Germinal center (tissue), 1 donor: Measurements from ENCODE around the gene RAB42.
A peak's percentile ranks its signal among the peaks of the same experiment; 100 is the strongest.
"Not testable (repeated sequence)": the region's sequence is repeated elsewhere in the genome, so short reads cannot be mapped to it uniquely, and the experiment has no call there.

Experiments used
- DNase-seq: peaks from one replicate; pipeline ENCODE4 v3.0.0; 2012; ENCODE audit warnings: mixed read lengths, low spot score

The RAB42 gene

DNA sequence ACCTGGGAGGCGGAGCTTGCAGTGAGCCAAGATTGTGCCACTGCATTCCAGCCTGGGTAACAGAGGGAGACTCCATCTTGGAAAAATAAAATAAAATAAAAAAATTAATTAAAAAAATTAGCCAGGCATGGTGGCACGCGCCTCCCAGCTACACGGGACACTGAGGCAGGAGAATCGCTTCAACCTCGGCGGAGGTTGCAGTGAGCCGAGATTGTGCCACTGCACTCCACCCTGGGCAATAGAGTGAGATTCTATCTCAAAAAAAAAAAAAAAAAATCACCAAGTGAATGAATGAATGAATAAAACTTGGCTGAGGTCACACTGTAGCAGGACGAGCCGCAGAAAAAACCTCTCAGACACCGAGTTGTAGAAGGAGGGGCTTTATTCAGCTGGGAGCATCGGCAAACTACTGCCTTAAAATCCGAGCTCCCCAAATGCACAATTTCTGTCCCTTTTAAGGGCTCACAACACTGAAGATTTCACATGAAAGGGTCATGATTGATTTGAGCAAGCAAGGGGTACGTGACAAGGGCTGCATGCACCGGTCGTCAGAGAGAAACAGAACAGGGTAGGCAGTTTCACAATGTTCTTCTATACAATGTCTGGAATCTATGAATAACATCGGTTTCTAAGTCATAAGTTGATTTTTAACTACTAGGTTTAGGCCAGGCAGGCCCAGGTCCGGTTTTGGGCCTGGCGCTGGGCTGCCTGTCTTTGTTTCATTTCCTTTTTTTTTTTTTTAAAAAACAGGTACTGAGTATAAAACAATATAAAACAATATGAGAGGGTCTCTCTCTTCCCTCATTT lies 5.3 kb upstream of the RAB42 start:
- DNase-seq = not testable (repeated sequence)

DNA sequence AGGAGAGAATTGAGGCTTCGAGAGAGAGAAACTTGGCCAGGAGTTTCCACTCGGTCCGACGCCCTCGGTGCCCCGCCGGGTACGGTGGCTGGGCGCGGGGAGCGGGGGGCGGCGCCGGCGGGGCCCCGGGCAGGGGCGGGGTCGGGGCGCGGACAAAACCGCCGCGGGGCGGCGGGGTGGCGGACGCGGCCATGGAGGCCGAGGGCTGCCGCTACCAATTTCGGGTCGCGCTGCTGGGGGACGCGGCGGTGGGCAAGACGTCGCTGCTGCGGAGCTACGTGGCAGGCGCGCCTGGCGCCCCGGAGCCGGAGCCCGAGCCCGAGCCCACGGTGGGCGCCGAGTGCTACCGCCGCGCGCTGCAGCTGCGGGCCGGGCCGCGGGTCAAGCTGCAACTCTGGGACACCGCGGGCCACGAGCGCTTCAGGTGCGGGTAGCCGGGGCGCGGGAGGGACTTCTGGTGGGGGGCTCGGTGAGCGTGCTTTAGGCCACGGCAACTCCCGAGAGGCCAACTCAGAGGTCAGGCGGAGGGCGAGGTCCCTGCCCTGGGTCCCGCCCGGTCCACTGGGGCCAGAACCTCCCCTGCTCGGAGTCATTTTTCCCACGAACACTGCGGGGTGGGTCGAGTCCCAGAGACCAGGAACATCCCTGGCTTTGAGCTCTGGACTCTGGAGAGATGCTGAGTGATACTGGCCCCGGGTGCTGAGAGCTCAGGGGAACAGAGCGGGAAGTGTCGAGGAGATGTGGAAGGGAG lies 431 bp downstream of the RAB42 start:
- peak; percentile 59 for DNase-seq

DNA sequence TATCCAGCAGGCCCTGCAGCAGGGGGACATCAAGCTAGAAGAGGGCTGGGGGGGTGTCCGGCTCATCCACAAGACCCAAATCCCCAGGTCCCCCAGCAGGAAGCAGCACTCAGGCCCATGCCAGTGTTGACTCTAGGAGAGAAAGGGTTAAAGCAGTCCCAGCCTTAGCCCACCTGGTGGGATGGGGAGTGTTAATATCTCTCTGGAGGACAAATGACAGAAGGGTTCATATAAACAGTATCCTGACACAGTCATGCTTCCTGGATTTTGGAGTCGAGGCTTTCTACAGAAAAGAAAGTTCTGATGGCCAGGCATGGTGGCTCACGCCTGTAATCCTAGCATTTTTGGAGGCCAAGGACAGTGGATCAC lies 1.9 kb downstream of the RAB42 start:
- DNase-seq = not testable (repeated sequence)

DNA sequence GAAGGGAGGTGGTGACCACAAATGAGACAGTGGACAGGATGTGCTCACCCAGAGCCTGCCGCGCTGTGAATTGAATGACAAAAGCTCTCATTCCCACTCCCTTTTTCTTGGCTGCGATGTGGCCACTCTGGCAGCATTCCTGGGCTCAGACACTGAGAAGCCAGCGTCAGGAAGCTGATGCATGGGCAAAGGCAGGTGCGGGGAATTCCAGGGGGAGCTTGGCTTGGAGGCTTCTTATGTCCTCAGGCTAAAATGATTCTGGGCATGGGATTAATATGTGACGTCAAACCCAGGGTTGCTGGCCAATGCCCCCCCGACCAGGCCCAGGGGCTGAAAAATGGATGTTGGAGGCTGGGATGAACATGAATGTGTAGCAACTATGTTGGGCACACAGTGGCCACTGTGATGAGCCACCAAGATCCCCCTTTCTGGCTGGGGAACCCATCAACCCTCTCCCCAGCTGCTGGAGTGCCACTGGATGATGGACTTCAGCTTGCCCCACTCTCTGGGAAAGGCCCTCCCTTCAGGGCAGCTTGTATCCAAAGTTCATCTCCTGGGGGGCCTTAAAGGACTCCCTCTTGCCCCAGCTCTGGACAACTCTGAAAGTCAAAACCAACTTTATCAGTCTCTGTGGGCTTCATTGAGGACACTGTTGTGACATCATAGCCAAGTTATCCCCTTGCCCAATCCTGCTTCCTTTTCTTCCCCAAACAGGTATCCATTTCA lies 2.8 kb downstream of the RAB42 start:
- DNase-seq = not testable (repeated sequence)

DNA sequence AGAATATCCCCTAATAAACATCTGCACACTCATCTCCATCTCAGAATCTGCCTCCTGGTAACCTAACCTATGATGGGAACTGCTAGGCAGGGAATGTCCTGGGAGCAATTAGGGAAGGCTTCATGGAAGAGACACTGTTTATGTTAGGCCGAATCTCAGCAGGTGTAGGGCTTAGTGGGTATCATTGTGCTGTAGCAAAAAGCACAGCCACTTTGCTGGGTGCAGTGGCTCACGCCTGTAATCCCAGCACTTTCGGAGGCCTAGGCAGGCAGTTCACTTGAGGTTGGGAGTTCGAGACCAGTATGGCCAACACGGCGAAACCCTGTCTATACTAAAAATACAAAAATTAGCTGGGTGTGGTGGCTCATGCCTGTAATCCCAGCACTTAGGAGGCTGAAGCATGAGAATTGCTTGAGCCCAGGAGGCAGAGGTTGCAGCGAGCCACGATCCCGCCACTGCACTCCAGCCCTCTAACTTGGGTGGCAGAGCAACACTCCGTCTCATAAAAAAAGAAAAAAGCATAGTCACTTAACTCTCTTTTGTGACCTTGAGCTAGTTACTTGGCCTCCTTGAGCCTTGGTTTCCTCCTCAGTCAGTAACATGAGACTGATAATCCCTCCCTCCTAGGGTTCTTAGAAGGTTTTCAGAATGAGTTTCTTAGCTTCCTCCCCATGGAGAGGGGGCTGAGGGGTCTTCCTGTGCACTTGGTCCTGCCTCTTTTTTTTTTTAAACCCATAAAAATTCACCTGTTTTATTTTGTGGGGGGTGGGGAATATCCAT lies 3.5 kb downstream of the RAB42 start:
- no peak for DNase-seq

DNA sequence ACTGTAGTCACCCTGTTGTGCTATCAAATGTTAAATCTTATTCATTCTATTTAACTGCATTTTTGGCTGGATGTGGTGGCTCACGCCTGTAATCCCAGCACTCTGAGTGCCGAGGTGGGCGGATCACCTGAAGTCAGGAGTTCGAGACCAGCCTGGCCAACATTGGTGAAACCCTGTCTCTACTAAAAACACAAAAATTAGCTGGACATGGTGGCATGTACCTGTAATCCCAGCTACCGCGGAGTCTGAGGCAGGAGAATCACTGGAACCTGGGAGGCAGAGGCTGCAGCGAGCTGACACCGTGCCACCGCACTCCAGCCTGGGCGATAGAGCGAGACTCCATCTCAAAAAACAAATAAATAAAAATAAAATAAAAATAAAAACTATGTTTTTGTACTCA lies 4.2 kb downstream of the RAB42 start:
- DNase-seq = not testable (repeated sequence)

DNA sequence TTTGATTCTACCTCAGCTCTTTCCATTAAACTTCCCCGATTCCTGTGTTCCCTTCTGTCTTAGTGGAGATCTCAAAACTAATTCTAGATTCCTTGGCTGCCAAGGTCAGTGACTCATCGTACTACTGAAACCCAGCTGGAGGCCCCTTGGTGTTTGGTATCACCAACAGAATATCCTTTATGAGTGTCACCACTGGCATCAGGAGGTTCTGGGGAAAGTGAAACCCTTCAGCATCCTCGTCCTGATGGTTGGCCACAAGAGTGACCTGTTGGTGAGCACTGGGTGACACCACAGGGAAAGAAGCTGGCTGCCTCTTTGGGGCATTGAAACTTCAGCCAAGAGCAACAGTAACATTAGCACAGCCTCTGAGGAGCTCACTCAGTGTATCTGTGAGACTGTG lies 9.6 kb downstream of the RAB42 start:
- no peak for DNase-seq

DNA sequence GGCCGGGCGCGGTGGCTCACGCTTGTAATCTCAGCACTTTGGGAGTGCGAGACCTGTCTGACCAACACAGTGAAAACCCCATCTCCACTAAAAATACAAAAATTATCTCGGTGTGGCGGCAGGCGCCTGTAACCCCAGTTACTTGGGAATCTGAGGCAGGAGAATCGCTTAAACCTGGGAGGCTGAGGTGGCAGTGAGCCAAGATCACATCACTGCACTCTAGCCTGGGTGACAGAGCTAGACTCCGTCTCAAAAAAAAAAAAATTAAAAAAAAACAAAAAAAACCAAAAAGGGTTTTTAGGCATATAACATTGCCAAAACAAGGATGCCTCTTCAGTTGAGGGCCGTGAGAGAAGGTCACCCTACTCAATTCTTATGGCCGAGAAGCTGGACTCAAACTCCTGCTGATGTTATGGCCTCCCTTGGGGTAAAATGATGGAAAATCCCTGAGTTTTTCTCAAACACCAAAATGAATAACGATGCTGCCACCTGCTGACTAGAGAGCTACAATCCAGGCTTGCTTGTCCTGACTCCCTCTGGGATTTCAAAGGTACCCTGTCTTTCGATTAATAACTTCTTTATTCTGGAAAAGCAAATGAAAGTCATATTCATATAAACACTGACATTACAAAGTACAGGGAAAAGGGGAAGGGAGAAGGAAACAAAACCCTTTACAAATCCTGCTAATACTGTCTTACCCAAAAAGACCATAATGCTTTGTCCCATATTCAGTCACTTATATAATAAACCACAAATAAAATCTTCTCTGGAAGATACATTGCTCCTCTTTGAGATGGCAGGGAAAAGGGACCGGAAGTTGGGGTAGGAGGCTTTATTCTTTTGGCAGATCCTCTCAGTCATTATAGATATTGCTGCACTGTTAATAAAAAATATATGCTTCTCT lies 10.7 kb downstream of the RAB42 start:
- no peak for DNase-seq

DNA sequence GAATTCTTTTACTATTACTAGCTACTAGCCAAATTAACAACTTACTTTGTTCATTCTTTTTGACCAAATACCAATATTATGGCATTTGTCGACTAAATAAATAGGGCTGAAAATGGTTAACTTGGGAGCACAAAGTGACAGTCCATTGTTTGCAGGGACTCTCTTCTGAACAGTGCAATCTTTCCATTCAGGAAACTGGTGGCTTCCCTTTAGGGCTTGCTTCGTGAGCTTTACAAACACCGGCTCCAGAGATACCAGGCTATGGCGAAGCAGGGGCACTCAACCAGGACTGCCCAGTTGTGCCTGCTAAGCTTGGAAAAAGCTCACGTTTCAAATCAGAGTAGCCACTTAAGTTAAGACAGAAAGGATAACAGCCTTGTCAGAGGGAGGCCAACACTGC lies 12.3 kb downstream of the RAB42 start:
- DNase-seq = no peak

DNA sequence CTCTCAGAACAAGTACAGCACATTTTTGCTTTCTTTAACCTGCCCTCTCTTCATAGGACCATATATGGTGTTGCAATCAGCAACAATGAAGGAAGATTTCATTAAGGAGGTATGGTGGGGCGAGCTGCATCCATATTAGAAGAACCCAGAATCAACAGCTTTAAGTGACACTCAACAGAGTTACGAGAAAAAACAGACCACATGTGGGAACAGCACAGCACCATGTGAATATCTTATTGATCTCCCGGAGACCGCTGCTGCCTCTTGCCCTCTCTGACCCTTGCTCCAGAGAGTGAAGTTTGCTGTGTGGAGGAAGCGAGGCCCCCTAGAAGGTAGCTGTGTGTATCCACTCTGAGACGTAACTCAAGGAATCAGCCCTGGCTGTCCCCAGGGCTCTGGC lies 12.9 kb downstream of the RAB42 start:
- DNase-seq = no peak

DNA sequence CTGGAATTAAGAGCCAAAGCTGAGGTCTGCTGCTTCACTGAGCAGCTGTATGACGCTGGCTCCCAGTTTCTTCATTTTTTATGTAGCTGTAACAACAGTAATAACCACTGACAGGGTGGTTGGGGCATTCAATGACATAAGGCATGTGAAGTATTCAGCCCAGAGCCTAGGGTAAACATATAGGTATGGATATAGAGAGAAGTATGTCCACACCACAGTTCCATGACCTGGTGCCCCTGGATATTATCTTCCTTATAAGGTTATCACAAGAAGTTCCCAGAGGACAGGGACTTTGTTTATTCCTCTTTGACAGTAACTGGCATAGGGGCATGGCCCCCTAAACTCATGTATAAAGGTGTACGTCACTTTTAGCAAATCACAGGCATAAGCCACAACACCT lies 14.7 kb downstream of the RAB42 start:
- DNase-seq = no peak

DNA sequence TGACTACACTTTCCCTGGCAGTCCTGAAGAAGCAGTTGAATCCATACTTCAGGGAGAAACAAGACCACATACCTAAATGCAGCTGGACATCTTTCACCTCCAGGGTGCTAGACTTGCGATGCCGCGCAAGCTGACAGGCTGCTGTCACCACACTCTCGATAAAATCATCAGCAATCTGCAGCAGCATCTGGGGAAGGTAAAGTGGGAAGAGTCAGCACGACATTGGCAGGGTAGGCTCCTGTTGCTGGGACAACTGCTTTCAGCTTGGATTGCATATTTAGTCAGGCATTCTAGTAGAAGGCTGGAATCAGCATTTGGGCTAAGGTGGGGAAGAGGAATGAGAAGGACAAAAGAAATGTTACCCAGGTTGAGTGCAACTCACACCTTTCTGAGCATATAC lies 21.1 kb downstream of the RAB42 start:
- no peak for DNase-seq

DNA sequence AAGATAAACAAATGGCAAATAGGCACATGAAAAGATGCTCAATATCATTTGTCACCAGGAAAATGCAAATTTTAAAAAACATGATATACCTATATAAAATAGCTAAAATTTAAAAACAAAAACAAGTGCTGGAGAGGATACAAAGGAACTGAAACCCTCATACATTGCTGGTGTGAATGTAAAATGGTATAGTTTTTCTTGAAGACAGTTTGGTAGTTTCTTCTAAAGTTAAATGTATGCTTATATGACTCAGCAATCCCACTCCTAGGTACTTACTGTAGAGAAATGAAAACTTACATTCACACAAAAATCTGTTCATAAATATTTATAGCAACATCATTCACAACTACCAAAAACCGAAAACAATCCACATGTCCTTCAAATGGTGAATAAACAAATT lies 39.6 kb downstream of the RAB42 start:
- DNase-seq = no peak

DNA sequence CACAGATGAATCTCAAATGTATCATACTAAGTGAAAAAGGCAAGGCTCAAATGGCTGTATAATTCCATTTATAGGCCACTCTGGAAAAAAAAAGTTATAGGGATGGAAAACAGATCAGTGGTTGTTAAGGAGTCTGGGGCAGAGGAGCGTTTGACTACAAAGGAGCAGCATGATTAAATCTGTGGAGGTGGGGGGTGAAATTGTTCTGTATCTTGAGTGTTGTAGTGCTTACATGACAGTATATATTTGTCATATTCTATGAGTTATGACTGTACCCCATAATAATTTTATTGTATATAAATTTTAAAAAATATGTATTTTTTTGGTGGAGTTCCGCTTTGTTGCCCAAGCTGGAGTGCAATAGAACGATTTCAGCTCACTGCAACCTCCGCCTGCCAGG lies 40.5 kb downstream of the RAB42 start:
- no peak for DNase-seq

DNA sequence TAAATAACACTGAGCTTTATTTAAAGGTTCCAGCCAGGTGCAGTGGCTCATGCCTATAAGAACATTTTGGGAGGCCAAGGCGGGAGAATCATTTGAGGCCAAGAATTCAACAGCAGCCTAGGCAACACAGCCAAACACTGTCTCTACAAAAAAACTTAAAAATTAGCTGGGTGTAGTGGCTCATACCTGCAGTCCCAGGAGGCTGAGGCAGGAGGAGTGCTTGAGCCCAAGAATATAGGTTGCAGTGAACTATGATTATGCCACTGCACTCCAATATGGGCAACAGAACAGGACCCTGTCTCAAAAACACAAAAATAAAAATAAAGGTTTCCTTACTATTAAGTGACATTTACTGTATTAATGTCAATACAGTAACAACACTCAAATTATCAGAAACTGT lies 48.7 kb downstream of the RAB42 start:
- no peak for DNase-seq

DNA sequence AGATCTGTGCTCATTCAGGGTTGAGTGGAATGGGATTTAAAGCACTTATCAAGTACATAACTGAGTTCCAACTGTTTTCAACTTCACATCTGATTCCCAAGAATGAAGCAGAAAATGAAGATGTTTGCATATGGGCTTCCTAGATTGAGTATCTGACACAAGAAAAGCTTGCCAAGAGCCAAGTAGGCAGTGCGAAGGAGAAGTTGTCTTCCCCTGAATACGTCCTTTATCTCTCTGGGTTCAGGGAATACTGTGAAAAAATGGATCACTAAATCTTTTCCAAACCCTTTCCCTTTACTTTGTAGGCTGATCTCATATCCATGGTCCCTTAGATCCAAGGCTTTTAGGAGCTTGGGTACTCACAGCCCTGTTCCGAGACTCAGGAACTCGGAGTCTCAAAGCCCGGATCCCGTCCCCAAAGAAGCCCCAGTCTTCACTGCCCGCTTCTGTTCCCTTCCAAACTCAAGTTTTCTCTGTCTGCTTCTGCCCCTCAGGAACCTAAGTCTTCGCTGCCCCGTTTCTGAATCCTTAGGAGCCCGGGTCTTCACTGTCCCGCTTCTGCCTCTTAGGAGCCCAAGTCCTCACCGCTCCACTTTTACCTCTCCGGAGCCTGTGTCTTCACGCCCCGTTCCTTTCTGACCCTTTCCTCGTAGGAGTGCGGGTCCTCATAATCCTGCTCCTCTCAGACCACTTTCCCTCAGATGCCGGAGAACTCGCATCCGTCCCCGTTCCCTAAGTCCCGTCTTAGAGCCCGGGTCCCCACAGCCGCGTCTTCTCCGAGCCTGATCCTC lies 50.2 kb downstream of the RAB42 start:
- peak; percentile 32 for DNase-seq

DNA sequence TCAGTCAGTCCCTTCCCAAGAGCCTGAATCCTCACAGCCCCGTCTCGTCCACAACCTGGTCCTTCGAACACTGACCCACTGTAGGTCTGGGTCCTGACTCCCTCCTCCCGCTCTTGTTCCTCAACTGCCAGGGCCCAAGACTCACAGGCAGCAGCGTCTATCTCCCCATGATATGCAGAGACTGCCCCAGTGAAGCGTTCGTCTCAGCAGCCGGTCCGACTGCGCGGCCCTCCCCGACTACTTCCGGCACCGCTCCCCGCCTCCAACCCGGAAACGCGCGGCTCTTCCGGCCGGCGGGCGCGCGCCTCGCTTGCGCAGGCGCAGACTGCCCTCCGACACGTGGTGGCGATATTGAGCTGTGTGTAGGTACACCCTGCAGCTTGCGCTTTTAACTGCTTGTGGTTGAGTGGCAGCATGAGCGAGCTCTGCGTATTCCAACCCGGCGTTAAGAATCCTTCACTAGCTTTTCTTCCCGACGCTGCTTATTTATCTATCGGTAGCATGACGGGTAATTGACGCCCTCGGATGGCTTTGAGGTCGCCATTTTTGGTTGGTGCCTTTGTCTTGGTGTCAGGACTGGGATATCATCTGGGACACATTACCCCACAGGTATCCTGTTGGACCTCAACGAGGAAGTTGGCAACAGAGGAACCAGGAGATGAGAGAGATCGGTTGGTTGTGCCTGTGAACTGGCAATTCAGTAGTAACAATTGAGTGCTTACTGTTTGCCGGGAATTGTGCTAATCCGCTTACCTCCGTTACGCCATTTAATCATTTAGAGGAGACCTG lies 51.0 kb downstream of the RAB42 start, which contains the start of gene TAF12:
Gene TAF12, minus strand, starts transcription at position 221 of the 789 bp plus-strand sequence. CDS start 20,986 bp downstream, outside the sequence.
- DNase-seq = peak; percentile 93

DNA sequence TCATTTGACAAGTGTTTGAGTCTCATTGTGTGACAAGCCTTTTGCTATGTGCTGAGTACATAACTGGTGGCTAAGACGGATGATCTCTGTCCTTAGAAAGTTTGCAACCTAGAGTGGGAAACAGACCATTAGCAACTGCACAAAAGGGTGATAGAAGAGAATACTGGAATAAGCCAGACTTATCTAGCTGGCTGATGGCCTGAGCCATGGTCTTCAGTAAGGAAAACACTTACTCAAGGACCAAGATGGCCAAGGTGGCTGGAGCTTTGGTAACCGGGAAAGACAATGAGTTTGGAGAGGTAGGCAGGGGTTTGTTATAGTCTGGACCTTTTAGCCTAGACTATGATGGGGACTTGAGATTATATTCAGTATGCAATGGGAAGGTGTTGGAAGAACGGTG lies 52.4 kb downstream of the RAB42 start:
- DNase-seq = no peak
